NCI-H82 treated with DMSO at 0.1 percent for 48 hours (cell line): ENCODE measurements around the gene DNAL1.
A peak's percentile ranks its signal among the peaks of the same experiment; 100 is the strongest.

Source experiments
- DNase-seq: peaks from one replicate; lab custom pipeline; 2025; ENCODE audit not compliant: unreplicated experiment; lab: John Stamatoyannopoulos, UW

The DNAL1 gene

GRCh38 chr14:73722581-73722980, 77.8 kb downstream of the DNAL1 start:
- DNase-seq = no peak

- DNase-seq = no peak
These were observed 78.6 kb downstream of the DNAL1 start for GRCh38 chr14:73723406-73723796.

- DNase-seq = no peak
These were observed 79.2 kb downstream of the DNAL1 start for GRCh38 chr14:73723797-73724661.

- no peak for DNase-seq
These were observed 79.9 kb downstream of the DNAL1 start for GRCh38 chr14:73724696-73725095.

GRCh38 chr14:73725116-73726024, 80.6 kb downstream of the DNAL1 start:
- DNase-seq = no peak

GRCh38 chr14:73726025-73726961, 81.5 kb downstream of the DNAL1 start:
- DNase-seq = no peak

GRCh38 chr14:73727166-73727565, 82.4 kb downstream of the DNAL1 start:
- DNase-seq = no peak

- peak; percentile 86 for DNase-seq
These were observed 84.0 kb downstream of the DNAL1 start for GRCh38 chr14:73728717-73729330.

GRCh38 chr14:73729556-73730265, 84.9 kb downstream of the DNAL1 start:
- DNase-seq = no peak

GRCh38 chr14:73731111-73731510, 86.3 kb downstream of the DNAL1 start:
- DNase-seq = no peak

- DNase-seq = no peak
These were observed 87.2 kb downstream of the DNAL1 start for GRCh38 chr14:73732006-73732405.

GRCh38 chr14:73736842-73737241, 92.1 kb downstream of the DNAL1 start:
- no peak for DNase-seq

GRCh38 chr14:73738518-73739173, 93.9 kb downstream of the DNAL1 start:
- DNase-seq = no peak

- DNase-seq = no peak
These were observed 94.5 kb downstream of the DNAL1 start for GRCh38 chr14:73739174-73739898.

GRCh38 chr14:73739899-73740617, 95.3 kb downstream of the DNAL1 start:
- DNase-seq = no peak

- DNase-seq = no peak
These were observed 96.0 kb downstream of the DNAL1 start for GRCh38 chr14:73740618-73741326.

GRCh38 chr14:73741386-73741875, 96.6 kb downstream of the DNAL1 start:
- no peak for DNase-seq
